Activated B cell treated with CpG ODN at 0.5 μM for 24 hours (primary cell): ENCODE measurements around the gene TRRAP. TPM values are rescaled to one million over a fixed set of nuclear protein-coding genes. Genes with fewer than 3 reads are reported as not detected.

Source experiments
- ATAC-seq: fragments of 200-7000 bp; cut with Tn5 transposase; one replicate; pipeline ENCODE4 v1.10.0; 2021; ENCODE audit warnings: low read depth, mild to moderate bottlenecking, moderate library complexity
- CTCF ChIA-PET: fragments of 350-600 bp; sonication (Branson Sonifier 250); formaldehyde crosslinking; loops from one replicate; lab custom pipeline; 2021; ENCODE audit warnings: antibody characterized with exemption; lab: Charles Lee
- POLR2A ChIA-PET: fragments of 350-600 bp; sonication (Branson Sonifier 250); formaldehyde crosslinking; loops from one replicate; lab custom pipeline; 2021; ENCODE audit warnings: antibody characterized with exemption; lab: Charles Lee
- DNase-seq: peaks from one replicate; pipeline ENCODE4 v3.0.0; 2022
- H3K27ac Mint-ChIP-seq: one replicate; pipeline ENCODE4 v1.8.0; 2020; ENCODE audit warnings: mixed read lengths
- H3K27me3 Mint-ChIP-seq: one replicate; pipeline ENCODE4 v1.8.0; 2021; ENCODE audit warnings: mixed read lengths
- H3K36me3 Mint-ChIP-seq: one replicate; pipeline ENCODE4 v1.8.0; 2021; ENCODE audit warnings: low read depth, mixed read lengths
- H3K4me1 Mint-ChIP-seq: one replicate; pipeline ENCODE4 v1.8.0; 2021; ENCODE audit warnings: mixed read lengths
- H3K4me3 Mint-ChIP-seq: one replicate; pipeline ENCODE4 v1.8.0; 2020; ENCODE audit warnings: mild to moderate bottlenecking, mixed read lengths
- H3K9me3 Mint-ChIP-seq: one replicate; pipeline ENCODE4 v1.8.0; 2020; ENCODE audit warnings: mixed read lengths
- CTCF ChIP-seq: fragments of 200-600 bp; IDR thresholded peaks from one replicate; pipeline ENCODE4 v1.8.0; 2022; ENCODE audit warnings: antibody characterized with exemption, mild to moderate bottlenecking
- intact Hi-C: fragments of 100-400 bp; cut with micrococcal nuclease; formaldehyde crosslinking; loops from one replicate; pipeline ENCODE4 v1.15.1; 2024
- total RNA-seq: library from RNA; stranded (reverse); gene quantifications from 2 replicates; pipeline ENCODE4 v1.2.3, GENCODE V29; 2022

TRRAP gene
- total RNA-seq, 1 donor from 2014 or later = 77.9 TPM

GRCh38 chr7:99027841-99028240, 149.5 kb downstream of the TRRAP start:
- ChIA-PET POLR2A (no interaction called here), CTCF (no interaction called here)
- ATAC-seq = no peak
- Mint-ChIP-seq H3K9me3 (no peaks in the 10 kb centered on the region), H3K36me3 (peaks cover 55% of the 10 kb centered on the region), H3K4me1 (no peaks in the 10 kb centered on the region), H3K27me3 (no peaks in the 10 kb centered on the region), H3K4me3 (no peak overlapping the region), H3K27ac (peak overlapping the region; percentile 12)
- intact Hi-C loops = no loop called here
- TF ChIP-seq CTCF = no peak
- DNase-seq = no peak

GRCh38 chr7:99028261-99028973, 150.1 kb downstream of the TRRAP start:
- Mint-ChIP-seq H3K4me1 (no peaks in the 10 kb centered on the region), H3K4me3 (no peak overlapping the region), H3K36me3 (peaks cover 58% of the 10 kb centered on the region), H3K27me3 (no peaks in the 10 kb centered on the region), H3K9me3 (no peaks in the 10 kb centered on the region), H3K27ac (peak overlapping the region; percentile 30)
- DNase-seq (no peak), ATAC-seq (no peak)
- ChIA-PET POLR2A (no interaction called here), CTCF (no interaction called here)
- intact Hi-C loops = no loop called here
- no peak for TF ChIP-seq CTCF

GRCh38 chr7:99029466-99030435, 151.4 kb downstream of the TRRAP start:
- Mint-ChIP-seq H3K27ac (no peak overlapping the region), H3K4me3 (no peak overlapping the region), H3K36me3 (peaks cover 69% of the 10 kb centered on the region), H3K27me3 (no peaks in the 10 kb centered on the region), H3K4me1 (no peaks in the 10 kb centered on the region), H3K9me3 (no peaks in the 10 kb centered on the region)
- intact Hi-C loops = no loop called here
- DNase-seq = no peak
- CTCF ChIA-PET = no interaction called here
- ATAC-seq = no peak
- TF ChIP-seq CTCF = no peak
- POLR2A ChIA-PET = no interaction called here

- H3K9me3 Mint-ChIP-seq = no peaks in the 10 kb centered on the region
- H3K27me3 Mint-ChIP-seq = no peaks in the 10 kb centered on the region
- H3K27ac Mint-ChIP-seq = no peak overlapping the region
- peaks cover 74% of the 10 kb centered on the region for H3K36me3 Mint-ChIP-seq
- ATAC-seq (no peak), DNase-seq (no peak)
- ChIA-PET CTCF (no interaction called here), POLR2A (no interaction called here)
- H3K4me3 Mint-ChIP-seq = no peak overlapping the region
- intact Hi-C loops = no loop called here
- no peak for TF ChIP-seq CTCF
- no peaks in the 10 kb centered on the region for H3K4me1 Mint-ChIP-seq
Measured at GRCh38 chr7:99030457-99030856, 152.1 kb downstream of the TRRAP start.

- no peak for ATAC-seq
- POLR2A ChIA-PET = no interaction called here
- H3K4me1 Mint-ChIP-seq = no peaks in the 10 kb centered on the region
- TF ChIP-seq CTCF = no peak
- H3K27ac Mint-ChIP-seq = no peak overlapping the region
- no peaks in the 10 kb centered on the region for H3K27me3 Mint-ChIP-seq
- CTCF ChIA-PET = no interaction called here
- intact Hi-C loops = no loop called here
- H3K36me3 Mint-ChIP-seq = peaks cover 77% of the 10 kb centered on the region
- no peak overlapping the region for H3K4me3 Mint-ChIP-seq
- no peaks in the 10 kb centered on the region for H3K9me3 Mint-ChIP-seq
- DNase-seq = no peak
Measured at GRCh38 chr7:99030951-99031350, 152.6 kb downstream of the TRRAP start.
